ENCODE data around the gene NOM1. TPM values are rescaled to one million over a fixed set of nuclear protein-coding genes. Genes with fewer than 3 reads are reported as not detected.
A peak's percentile ranks its signal among the peaks of the same experiment; 100 is the strongest.

NOM1 gene
- polyA plus RNA-seq, 1 of the 3 experiments (the other 2 are of a cell fraction): 18.1 TPM

GRCh38 chr7:157016352-157017041 is 67.0 kb downstream of the NOM1 start:
- DNase-seq: peak; percentile 33
- Histone ChIP-seq H4K20me1 (ENCODE audit: insufficient read depth) (peaks cover 14% of the 10 kb centered on the region), H3K79me2 (ENCODE audit: insufficient read depth) (no peaks in the 10 kb centered on the region), H3K4me3 (ENCODE audit: low read depth in 2 of 2, low read length in 1 of 2) (no peak overlapping the region), H2AFZ (ENCODE audit: low read depth) (no peak overlapping the region), H3K9ac (no peak overlapping the region), H3K9me2 (no peaks in the 10 kb centered on the region), H3K9me3 (no peaks in the 10 kb centered on the region), H3K27ac (ENCODE audit: low read depth in 2 of 2, low read length in 1 of 2) (no peak overlapping the region), H3K36me3 (replicated peaks in 1 of 2; ENCODE audit: control insufficient read depth in 1 of 2, insufficient read depth in 2 of 2, low read length in 1 of 2) (no peaks in the 10 kb centered on the region), H3F3A (replicated peaks; ENCODE audit: insufficient read depth) (no peaks in the 10 kb centered on the region), H3K27me3 (ENCODE audit: insufficient read depth) (peaks cover 100% of the 10 kb centered on the region), H3K4me1 (ENCODE audit: control insufficient read depth in 1 of 2, insufficient read depth in 2 of 2, low read depth in 1 of 2, low read length in 1 of 2) (no peaks in the 10 kb centered on the region; a peak in 1 of 4 replicates), H3K4me2 (no peak overlapping the region)
- WGBS (ENCODE audit: low lambda C conversion rate): 7% methylated on average over 16 of the region's 16 CpGs
- ChIA-PET POLR2A (no interaction called here), CTCF (interaction anchor here (0.6 to 1.7 kb wide), 4 partner anchors 12 to 202 kb away, joined by 3 to 6 read pairs (median 4); partner anchors contain the start of gene NOM1)
- no peak for TF ChIP-seq MAX (IDR thresholded peaks at IDR 0.05; ENCODE audit: low read depth)

GRCh38 chr7:157017149-157017548 is 67.6 kb downstream of the NOM1 start:
- Histone ChIP-seq H3K27ac (ENCODE audit: low read depth in 2 of 2, low read length in 1 of 2) (no peak overlapping the region), H3K4me1 (ENCODE audit: control insufficient read depth in 1 of 2, insufficient read depth in 2 of 2, low read depth in 1 of 2, low read length in 1 of 2) (no peaks in the 10 kb centered on the region; a peak in 1 of 4 replicates), H4K20me1 (ENCODE audit: insufficient read depth) (peaks cover 10% of the 10 kb centered on the region), H3K9me2 (no peaks in the 10 kb centered on the region), H3K27me3 (ENCODE audit: insufficient read depth) (peaks cover 100% of the 10 kb centered on the region), H3F3A (replicated peaks; ENCODE audit: insufficient read depth) (no peaks in the 10 kb centered on the region), H3K9ac (no peak overlapping the region), H3K36me3 (replicated peaks in 1 of 2; ENCODE audit: control insufficient read depth in 1 of 2, insufficient read depth in 2 of 2, low read length in 1 of 2) (no peaks in the 10 kb centered on the region), H3K4me2 (no peak overlapping the region), H3K79me2 (ENCODE audit: insufficient read depth) (no peaks in the 10 kb centered on the region), H3K4me3 (ENCODE audit: low read depth in 2 of 2, low read length in 1 of 2) (no peak overlapping the region), H2AFZ (ENCODE audit: low read depth) (no peak overlapping the region), H3K9me3 (no peaks in the 10 kb centered on the region)
- peak; percentile 37 for DNase-seq
- POLR2A ChIA-PET: no interaction called here
- CTCF ChIA-PET: interaction anchor here (0.6 to 1.3 kb wide), 2 partner anchors 68 to 201 kb away, joined by 3 read pairs; partner anchors contain the start of gene NOM1
- TF ChIP-seq TCF12 (IDR thresholded peaks at IDR 0.05) (no peak), MAX (IDR thresholded peaks at IDR 0.05; ENCODE audit: low read depth) (no peak), GABPA (IDR thresholded peaks at IDR 0.05; ENCODE audit: low read depth) (no peak), NFIC (IDR thresholded peaks at IDR 0.05; ENCODE audit: borderline replicate concordance) (no peak), RAD21 (IDR thresholded peaks at IDR 0.05; ENCODE audit: low read length) (no peak), MXI1 (IDR thresholded peaks at IDR 0.05; ENCODE audit: low read depth, low read length) (no peak), REST (IDR thresholded peaks at IDR 0.05; ENCODE audit: low read depth, low read length) (no peak), YY1 (IDR thresholded peaks at IDR 0.05; ENCODE audit: low read depth) (no peak), PBX3 (IDR thresholded peaks at IDR 0.05) (no peak), TEAD4 (IDR thresholded peaks at IDR 0.05; ENCODE audit: borderline replicate concordance, insufficient read depth) (no peak), RFX5 (IDR thresholded peaks at IDR 0.05; ENCODE audit: low read length) (no peak), POLR2AphosphoS5 (IDR thresholded peaks at IDR 0.05; ENCODE audit: low read depth, low read length) (no peak), USF2 (IDR thresholded peaks at IDR 0.05; ENCODE audit: borderline replicate concordance, low read depth, low read length) (no peak), EZH2phosphoT487 (IDR thresholded peaks at IDR 0.05; ENCODE audit: borderline replicate concordance, low read depth) (no peak), ELF1 (IDR thresholded peaks at IDR 0.05) (no peak)
- TF ChIP-seq, protein P1, sequence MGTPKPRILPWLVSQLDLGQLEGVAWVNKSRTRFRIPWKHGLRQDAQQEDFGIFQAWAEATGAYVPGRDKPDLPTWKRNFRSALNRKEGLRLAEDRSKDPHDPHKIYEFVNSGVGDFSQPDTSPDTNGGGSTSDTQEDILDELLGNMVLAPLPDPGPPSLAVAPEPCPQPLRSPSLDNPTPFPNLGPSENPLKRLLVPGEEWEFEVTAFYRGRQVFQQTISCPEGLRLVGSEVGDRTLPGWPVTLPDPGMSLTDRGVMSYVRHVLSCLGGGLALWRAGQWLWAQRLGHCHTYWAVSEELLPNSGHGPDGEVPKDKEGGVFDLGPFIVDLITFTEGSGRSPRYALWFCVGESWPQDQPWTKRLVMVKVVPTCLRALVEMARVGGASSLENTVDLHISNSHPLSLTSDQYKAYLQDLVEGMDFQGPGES (IDR thresholded peaks at IDR 0.05; ENCODE audit: low read depth, low read length): no peak
- TF ChIP-seq, protein P2, sequence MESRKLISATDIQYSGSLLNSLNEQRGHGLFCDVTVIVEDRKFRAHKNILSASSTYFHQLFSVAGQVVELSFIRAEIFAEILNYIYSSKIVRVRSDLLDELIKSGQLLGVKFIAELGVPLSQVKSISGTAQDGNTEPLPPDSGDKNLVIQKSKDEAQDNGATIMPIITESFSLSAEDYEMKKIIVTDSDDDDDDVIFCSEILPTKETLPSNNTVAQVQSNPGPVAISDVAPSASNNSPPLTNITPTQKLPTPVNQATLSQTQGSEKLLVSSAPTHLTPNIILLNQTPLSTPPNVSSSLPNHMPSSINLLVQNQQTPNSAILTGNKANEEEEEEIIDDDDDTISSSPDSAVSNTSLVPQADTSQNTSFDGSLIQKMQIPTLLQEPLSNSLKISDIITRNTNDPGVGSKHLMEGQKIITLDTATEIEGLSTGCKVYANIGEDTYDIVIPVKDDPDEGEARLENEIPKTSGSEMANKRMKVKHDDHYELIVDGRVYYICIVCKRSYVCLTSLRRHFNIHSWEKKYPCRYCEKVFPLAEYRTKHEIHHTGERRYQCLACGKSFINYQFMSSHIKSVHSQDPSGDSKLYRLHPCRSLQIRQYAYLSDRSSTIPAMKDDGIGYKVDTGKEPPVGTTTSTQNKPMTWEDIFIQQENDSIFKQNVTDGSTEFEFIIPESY (IDR thresholded peaks at IDR 0.05; ENCODE audit: borderline replicate concordance, low read depth): no peak
- WGBS (ENCODE audit: low lambda C conversion rate): 6% methylated on average over 9 of the region's 11 CpGs
